ENCODE results near the gene ALG1. TPM values are rescaled to one million over a fixed set of nuclear protein-coding genes. Genes with fewer than 3 reads are reported as not detected.

The ALG1 gene
- total and polyA plus RNA-seq, 2 of the 13 experiments (the other 11 are each of a cell fraction or from before 2014, with no cell fraction given) = 43.3 to 75.6 TPM

DNA sequence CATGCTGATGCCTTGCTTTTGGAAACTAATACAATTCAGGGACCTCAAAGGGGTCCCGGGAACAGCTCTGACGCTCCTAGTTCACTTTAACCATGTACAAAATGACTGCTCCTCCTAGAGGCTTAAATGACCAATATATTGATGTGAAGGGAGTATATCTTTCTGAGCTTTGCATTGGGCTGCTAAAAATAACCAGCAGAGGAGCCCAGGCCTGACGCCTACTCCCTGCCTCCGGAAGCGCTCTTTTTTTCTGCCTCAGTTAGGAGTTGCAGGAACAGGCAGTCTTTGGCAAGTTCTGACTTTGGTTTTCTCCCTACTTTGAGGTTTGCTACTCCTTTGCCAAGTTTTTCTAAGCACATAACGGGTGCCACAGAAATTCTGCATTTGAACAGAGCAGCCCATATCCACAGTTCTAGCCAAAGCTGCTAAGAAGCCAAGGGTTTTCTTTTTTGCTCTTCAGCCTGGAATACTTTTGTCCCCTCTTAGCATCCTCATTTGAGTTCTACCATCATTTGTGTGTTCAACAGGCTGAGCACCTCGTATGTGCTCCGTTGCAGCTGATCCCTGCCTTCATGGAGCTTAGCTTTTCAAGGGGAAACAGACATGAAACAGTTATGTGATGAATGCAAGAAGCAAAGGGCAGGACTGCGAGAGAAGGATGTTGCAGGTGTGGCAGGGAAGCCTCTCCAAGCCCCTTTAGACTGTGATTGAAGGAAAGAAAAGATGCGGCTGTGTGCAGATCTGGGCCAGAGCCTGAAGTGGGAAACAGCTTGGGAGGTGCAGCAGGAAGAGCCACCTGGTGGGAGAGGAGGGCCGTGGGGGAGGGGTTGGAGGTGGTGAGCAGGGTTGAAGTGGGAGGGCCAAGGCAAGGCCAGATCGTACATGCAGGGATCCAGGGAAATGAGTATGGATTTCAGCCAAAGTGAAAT, 35.2 kb upstream of the ALG1 start (continued):
- TF ChIP-seq, protein P1, sequence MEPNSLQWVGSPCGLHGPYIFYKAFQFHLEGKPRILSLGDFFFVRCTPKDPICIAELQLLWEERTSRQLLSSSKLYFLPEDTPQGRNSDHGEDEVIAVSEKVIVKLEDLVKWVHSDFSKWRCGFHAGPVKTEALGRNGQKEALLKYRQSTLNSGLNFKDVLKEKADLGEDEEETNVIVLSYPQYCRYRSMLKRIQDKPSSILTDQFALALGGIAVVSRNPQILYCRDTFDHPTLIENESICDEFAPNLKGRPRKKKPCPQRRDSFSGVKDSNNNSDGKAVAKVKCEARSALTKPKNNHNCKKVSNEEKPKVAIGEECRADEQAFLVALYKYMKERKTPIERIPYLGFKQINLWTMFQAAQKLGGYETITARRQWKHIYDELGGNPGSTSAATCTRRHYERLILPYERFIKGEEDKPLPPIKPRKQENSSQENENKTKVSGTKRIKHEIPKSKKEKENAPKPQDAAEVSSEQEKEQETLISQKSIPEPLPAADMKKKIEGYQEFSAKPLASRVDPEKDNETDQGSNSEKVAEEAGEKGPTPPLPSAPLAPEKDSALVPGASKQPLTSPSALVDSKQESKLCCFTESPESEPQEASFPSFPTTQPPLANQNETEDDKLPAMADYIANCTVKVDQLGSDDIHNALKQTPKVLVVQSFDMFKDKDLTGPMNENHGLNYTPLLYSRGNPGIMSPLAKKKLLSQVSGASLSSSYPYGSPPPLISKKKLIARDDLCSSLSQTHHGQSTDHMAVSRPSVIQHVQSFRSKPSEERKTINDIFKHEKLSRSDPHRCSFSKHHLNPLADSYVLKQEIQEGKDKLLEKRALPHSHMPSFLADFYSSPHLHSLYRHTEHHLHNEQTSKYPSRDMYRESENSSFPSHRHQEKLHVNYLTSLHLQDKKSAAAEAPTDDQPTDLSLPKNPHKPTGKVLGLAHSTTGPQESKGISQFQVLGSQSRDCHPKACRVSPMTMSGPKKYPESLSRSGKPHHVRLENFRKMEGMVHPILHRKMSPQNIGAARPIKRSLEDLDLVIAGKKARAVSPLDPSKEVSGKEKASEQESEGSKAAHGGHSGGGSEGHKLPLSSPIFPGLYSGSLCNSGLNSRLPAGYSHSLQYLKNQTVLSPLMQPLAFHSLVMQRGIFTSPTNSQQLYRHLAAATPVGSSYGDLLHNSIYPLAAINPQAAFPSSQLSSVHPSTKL (CRISPR knock-in tag; IDR thresholded peaks at IDR 0.05) = 0 out of 2 replicates have a peak, but pooled peaks have one; percentile 25
- TF ChIP-seq NFKBIZ (CRISPR knock-in tag; IDR thresholded peaks at IDR 0.05) (no peak), RBM39 (IDR thresholded peaks at IDR 0.05; ENCODE audit: low read depth, low read length, poor library complexity, severe bottlenecking) (no peak), ZNF891 (CRISPR knock-in tag; IDR thresholded peaks at IDR 0.05) (peak; percentile 69; the same call in 1 of the 2 replicates), FOXC1 (CRISPR knock-in tag; IDR thresholded peaks at IDR 0.05; ENCODE audit: borderline replicate concordance) (no peak; the same call in 1 of the 2 replicates), SIX4 (CRISPR knock-in tag; IDR thresholded peaks at IDR 0.05) (0 out of 2 replicates have a peak, but pooled peaks have one; percentile 8), HNRNPL (IDR thresholded peaks at IDR 0.05; ENCODE audit: low read depth, low read length) (no peak), FOXK1 (CRISPR knock-in tag; IDR thresholded peaks at IDR 0.05; ENCODE audit: borderline replicate concordance, low read depth) (no peak), SP4 (CRISPR knock-in tag; IDR thresholded peaks at IDR 0.05) (peak; percentile 25; the same call in 1 of the 2 replicates), GATAD1 (CRISPR knock-in tag; IDR thresholded peaks at IDR 0.05) (0 out of 2 replicates have a peak, but pooled peaks have one; percentile 18), SP5 (CRISPR knock-in tag; IDR thresholded peaks at IDR 0.05; ENCODE audit: borderline replicate concordance, low read depth) (peak; percentile 46), KMT2A (CRISPR knock-in tag; IDR thresholded peaks at IDR 0.05) (peak; percentile 25; the same call in 1 of the 2 replicates), ZBTB42 (CRISPR knock-in tag; IDR thresholded peaks at IDR 0.05) (no peak)
- TF ChIP-seq, protein P2, sequence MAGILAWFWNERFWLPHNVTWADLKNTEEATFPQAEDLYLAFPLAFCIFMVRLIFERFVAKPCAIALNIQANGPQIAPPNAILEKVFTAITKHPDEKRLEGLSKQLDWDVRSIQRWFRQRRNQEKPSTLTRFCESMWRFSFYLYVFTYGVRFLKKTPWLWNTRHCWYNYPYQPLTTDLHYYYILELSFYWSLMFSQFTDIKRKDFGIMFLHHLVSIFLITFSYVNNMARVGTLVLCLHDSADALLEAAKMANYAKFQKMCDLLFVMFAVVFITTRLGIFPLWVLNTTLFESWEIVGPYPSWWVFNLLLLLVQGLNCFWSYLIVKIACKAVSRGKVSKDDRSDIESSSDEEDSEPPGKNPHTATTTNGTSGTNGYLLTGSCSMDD (CRISPR knock-in tag; IDR thresholded peaks at IDR 0.05) = no peak
- TF ChIP-seq, protein P3, sequence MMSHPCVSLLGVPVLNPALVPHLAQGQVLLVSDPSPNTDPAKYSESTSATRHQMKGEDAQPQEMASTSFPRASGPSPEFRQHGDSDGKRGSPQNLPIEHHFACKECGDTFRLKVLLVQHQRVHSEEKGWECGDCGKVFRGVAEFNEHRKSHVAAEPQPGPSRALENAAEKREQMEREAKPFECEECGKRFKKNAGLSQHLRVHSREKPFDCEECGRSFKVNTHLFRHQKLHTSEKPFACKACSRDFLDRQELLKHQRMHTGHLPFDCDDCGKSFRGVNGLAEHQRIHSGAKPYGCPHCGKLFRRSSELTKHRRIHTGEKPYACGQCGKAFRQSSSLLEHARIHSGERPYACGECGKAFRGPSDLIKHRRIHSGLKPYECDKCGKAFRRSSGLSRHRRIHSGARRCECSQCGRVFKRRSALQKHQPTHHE (CRISPR knock-in tag; IDR thresholded peaks at IDR 0.05; ENCODE audit: borderline replicate concordance) = peak; percentile 24; the same call in 1 of the 2 replicates
- TF ChIP-seq, protein P4, sequence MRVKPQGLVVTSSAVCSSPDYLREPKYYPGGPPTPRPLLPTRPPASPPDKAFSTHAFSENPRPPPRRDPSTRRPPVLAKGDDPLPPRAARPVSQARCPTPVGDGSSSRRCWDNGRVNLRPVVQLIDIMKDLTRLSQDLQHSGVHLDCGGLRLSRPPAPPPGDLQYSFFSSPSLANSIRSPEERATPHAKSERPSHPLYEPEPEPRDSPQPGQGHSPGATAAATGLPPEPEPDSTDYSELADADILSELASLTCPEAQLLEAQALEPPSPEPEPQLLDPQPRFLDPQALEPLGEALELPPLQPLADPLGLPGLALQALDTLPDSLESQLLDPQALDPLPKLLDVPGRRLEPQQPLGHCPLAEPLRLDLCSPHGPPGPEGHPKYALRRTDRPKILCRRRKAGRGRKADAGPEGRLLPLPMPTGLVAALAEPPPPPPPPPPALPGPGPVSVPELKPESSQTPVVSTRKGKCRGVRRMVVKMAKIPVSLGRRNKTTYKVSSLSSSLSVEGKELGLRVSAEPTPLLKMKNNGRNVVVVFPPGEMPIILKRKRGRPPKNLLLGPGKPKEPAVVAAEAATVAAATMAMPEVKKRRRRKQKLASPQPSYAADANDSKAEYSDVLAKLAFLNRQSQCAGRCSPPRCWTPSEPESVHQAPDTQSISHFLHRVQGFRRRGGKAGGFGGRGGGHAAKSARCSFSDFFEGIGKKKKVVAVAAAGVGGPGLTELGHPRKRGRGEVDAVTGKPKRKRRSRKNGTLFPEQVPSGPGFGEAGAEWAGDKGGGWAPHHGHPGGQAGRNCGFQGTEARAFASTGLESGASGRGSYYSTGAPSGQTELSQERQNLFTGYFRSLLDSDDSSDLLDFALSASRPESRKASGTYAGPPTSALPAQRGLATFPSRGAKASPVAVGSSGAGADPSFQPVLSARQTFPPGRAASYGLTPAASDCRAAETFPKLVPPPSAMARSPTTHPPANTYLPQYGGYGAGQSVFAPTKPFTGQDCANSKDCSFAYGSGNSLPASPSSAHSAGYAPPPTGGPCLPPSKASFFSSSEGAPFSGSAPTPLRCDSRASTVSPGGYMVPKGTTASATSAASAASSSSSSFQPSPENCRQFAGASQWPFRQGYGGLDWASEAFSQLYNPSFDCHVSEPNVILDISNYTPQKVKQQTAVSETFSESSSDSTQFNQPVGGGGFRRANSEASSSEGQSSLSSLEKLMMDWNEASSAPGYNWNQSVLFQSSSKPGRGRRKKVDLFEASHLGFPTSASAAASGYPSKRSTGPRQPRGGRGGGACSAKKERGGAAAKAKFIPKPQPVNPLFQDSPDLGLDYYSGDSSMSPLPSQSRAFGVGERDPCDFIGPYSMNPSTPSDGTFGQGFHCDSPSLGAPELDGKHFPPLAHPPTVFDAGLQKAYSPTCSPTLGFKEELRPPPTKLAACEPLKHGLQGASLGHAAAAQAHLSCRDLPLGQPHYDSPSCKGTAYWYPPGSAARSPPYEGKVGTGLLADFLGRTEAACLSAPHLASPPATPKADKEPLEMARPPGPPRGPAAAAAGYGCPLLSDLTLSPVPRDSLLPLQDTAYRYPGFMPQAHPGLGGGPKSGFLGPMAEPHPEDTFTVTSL (CRISPR knock-in tag; IDR thresholded peaks at IDR 0.05; ENCODE audit: borderline replicate concordance) = 0 out of 2 replicates have a peak, but pooled peaks have one; percentile 18
